ENCODE measurements around the gene NINL. TPM values are rescaled to one million over a fixed set of nuclear protein-coding genes. Genes with fewer than 3 reads are reported as not detected.

NINL gene
- total RNA-seq, 1 experiment from 2014 or later, result 7.2 TPM

GRCh38 chr20:25539742-25540672 lies 45.3 kb downstream of the NINL start:
- Histone ChIP-seq H3K4me2 (ENCODE audit: low read length) (peak overlapping the region; percentile 37), H4K20me1 (ENCODE audit: insufficient read depth) (no peaks in the 10 kb centered on the region), H2AFZ (ENCODE audit: low read depth, low read length, poor library complexity, severe bottlenecking) (no peak overlapping the region), H3K9ac (ENCODE audit: low read length) (no peak overlapping the region), H3K27ac (ENCODE audit: low read depth, low read length) (no peak overlapping the region), H3K9me2 (ENCODE audit: insufficient read depth) (no peaks in the 10 kb centered on the region), H3K79me2 (ENCODE audit: insufficient read depth, low read length) (no peaks in the 10 kb centered on the region), H3K9me3 (ENCODE audit: control insufficient read depth in 1 of 2, insufficient read depth in 1 of 2, low read depth in 1 of 2, low read length in 2 of 2) (no peaks in the 10 kb centered on the region), H3K27me3 (ENCODE audit: insufficient read depth, low read length) (no peaks in the 10 kb centered on the region), H3K4me3 (replicated peaks in 1 of 2; ENCODE audit: low read depth in 1 of 2, low read length in 2 of 2) (no peak overlapping the region), H3K4me1 (ENCODE audit: control insufficient read depth in 1 of 2, insufficient read depth in 2 of 2, low read length in 2 of 2) (peaks cover 4 to 14% of the 10 kb centered on the region in 2 experiments; a peak in 1 of 4 replicates), H3K36me3 (ENCODE audit: control insufficient read depth in 1 of 2, insufficient read depth in 2 of 2, low read length in 2 of 2) (no peaks in the 10 kb centered on the region)
- CTCF ChIA-PET, result interaction anchor here (0.7 to 1.3 kb wide), 5 partner anchors 8 to 546 kb away, joined by 3 to 5 read pairs (median 3); no protein-coding TSS in a partner anchor
- RAD21 ChIA-PET (ENCODE audit: low non-redundant PET in 1 of 2, low total read pairs in 2 of 2, uncharacterized antibody in 2 of 2, unreplicated experiment in 2 of 2), result no interaction called here
- intact Hi-C loops (cut with micrococcal nuclease), result loop anchor here (10.0 kb wide), 2 partner anchors 115 to 155 kb away; partner anchors contain the start of gene ZNF337
- DNase-seq (ENCODE audit: low read depth, low spot score) (peak; percentile 16), ATAC-seq (peak; percentile 92)
- BruUV-seq (replicated peaks), result no TSS peak
- POLR2A ChIA-PET, result interaction anchor here (1.5 kb wide), 1 partner anchor 12 kb away, joined by 3 read pairs; no protein-coding TSS in a partner anchor
- TF ChIP-seq RAD21 (IDR thresholded peaks at IDR 0.05; ENCODE audit: low read depth), result peak; percentile 56
- TF ChIP-seq, protein P1, sequence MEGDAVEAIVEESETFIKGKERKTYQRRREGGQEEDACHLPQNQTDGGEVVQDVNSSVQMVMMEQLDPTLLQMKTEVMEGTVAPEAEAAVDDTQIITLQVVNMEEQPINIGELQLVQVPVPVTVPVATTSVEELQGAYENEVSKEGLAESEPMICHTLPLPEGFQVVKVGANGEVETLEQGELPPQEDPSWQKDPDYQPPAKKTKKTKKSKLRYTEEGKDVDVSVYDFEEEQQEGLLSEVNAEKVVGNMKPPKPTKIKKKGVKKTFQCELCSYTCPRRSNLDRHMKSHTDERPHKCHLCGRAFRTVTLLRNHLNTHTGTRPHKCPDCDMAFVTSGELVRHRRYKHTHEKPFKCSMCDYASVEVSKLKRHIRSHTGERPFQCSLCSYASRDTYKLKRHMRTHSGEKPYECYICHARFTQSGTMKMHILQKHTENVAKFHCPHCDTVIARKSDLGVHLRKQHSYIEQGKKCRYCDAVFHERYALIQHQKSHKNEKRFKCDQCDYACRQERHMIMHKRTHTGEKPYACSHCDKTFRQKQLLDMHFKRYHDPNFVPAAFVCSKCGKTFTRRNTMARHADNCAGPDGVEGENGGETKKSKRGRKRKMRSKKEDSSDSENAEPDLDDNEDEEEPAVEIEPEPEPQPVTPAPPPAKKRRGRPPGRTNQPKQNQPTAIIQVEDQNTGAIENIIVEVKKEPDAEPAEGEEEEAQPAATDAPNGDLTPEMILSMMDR (IDR thresholded peaks at IDR 0.05 in 2 of 3, conservative IDR thresholded peaks at IDR 0.05 in 1 of 3; ENCODE audit: borderline replicate concordance in 1 of 3, insufficient read depth in 1 of 3, low read depth in 2 of 3, low read length in 2 of 3), result peak; percentile 23 to 55 (median 42); a peak in 4 of 6 replicates
- no peak for TF ChIP-seq CBX3 (IDR thresholded peaks at IDR 0.05; ENCODE audit: low read depth)
- no peak for TF ChIP-seq SP1 (IDR thresholded peaks at IDR 0.05; ENCODE audit: low read depth)
- no peak for TF ChIP-seq SRF (IDR thresholded peaks at IDR 0.05; ENCODE audit: low read depth)
